Activated CD4-positive, alpha-beta T cell treated with anti-CD3 and anti-CD28 coated beads for 4 hours (primary cell): ENCODE results near the gene GNAO1.

ENCODE experiments used
- DNase-seq, 2 donors: peaks; one replicate each; pipeline ENCODE4 v3.0.0-alpha.2; 2020

The GNAO1 gene

DNA sequence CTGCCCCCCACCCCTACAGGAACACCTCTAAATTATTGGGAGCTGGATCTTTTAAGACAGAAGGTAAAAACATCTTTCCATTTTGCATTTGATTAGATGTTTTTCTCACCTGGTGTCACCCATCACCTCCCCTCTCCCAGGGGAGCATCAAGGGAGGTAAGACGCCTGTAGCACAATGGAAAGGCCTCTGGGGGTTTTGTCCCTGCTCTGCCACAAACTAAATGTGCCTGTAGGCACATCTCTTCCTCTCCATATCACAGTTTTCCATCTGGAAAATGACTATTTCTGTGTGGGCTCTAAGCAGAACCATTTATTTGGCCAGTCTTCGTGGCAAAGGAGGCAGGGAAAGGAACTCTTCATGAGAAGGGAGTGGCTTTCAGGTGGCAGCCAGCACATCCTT, 76.6 kb downstream of the GNAO1 start:
- DNase-seq, result no peak

- no peak for DNase-seq
Measured at GRCh38 chr16:56268799-56269198, 77.5 kb downstream of the GNAO1 start.

- no peak for DNase-seq
Measured at GRCh38 chr16:56269281-56269680, 78.0 kb downstream of the GNAO1 start.

GRCh38 chr16:56269811-56270684, 78.8 kb downstream of the GNAO1 start:
- no peak for DNase-seq

DNA sequence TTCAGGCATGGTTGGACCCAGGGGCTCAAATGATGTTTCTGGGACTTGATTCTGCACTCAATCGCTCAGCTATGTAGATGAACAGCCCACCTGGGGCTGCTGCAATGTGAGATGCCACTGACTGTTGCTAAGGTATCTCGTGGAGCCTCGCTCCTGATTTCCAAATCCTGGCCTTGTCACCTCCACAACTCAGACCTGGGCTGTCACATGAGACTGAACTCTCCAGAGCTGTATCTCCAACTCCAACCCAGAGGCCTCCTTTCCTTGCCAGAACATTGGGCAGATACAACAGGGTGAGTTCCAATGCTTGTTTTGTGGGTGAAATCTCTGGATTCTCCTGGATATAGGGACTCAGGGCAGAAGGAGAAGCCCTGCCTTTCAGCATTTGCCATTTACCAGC, 79.5 kb downstream of the GNAO1 start:
- no peak for DNase-seq

DNA sequence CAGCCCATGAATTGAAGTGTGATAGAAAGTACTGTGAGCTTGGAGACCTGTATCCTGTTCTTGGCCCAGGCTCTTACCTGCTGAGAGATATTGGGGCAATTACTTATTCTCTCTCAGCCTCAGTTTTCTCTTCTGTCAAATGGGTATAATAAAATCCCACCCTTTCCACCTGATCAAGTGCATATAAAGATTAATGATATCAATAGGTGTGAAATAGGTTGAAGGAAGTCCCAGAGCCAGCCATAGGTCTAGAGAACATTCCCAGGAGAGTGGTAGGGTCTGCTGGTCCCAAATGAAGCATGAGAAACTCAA, 81.2 kb downstream of the GNAO1 start:
- no peak for DNase-seq

GRCh38 chr16:56273615-56274014, 82.3 kb downstream of the GNAO1 start:
- DNase-seq, result no peak

DNA sequence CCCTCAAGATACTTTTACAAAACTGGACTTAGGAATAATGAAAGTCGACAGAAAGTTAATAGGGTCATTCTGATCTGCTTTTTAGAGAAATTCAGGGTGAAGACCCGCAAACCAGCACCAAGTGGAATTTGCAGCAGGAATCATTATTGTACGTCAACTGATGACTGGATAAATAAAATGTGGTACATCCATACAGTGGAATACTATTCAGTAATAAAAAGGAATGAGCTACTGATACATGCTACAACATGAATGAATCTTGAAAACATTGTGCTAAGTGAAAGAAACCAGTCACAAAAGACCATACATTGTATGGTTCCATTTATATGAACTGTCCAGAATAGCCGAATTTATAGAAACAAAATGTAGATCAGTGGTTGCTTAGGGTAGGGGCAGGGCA, 83.1 kb downstream of the GNAO1 start:
- DNase-seq, result no peak

GRCh38 chr16:56275076-56275475, 83.8 kb downstream of the GNAO1 start:
- DNase-seq, result no peak

GRCh38 chr16:56275801-56276200, 84.5 kb downstream of the GNAO1 start:
- DNase-seq, result no peak

- DNase-seq, result no peak
Measured at GRCh38 chr16:56277075-56277474, 85.8 kb downstream of the GNAO1 start.

DNA sequence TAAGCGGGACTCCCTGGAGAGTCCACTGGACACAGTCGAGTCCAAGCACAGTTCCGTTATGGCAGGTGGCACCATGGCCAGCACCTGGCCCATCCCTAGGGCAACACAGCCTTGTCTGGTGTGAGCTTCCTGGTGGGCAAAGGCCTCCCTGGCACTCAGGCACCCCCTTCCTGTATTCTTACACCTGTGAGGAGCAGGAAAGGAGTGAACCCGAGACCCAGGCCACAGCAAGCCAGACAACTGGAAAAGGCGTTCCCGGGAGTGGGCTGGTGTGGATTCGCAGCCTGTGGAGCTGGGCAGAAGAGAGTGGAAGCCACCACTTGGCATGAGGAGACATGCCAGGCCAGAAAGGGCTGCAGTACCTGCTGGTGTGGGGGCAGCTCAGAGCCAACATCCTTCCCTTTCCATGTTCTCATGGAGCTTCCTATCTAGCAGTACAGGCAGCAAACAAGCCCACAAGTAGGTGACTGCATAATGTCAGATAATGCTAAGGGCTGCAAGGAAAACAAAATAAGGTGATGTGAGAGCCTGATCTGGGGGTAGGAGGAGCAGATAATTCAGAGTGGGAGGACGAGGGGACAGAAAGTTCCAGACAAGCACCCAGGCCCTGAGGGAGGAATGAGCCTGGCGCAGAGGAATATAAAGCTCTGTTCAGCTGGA, 87.0 kb downstream of the GNAO1 start:
- DNase-seq, result no peak

- peak; percentile 52 to 59 for DNase-seq
Measured at GRCh38 chr16:56279132-56279531, 87.8 kb downstream of the GNAO1 start.

- no peak for DNase-seq
Measured at GRCh38 chr16:56279914-56280313, 88.6 kb downstream of the GNAO1 start.

GRCh38 chr16:56281249-56281805, 90.0 kb downstream of the GNAO1 start:
- no peak for DNase-seq

GRCh38 chr16:56282451-56282850, 91.2 kb downstream of the GNAO1 start:
- no peak for DNase-seq

DNA sequence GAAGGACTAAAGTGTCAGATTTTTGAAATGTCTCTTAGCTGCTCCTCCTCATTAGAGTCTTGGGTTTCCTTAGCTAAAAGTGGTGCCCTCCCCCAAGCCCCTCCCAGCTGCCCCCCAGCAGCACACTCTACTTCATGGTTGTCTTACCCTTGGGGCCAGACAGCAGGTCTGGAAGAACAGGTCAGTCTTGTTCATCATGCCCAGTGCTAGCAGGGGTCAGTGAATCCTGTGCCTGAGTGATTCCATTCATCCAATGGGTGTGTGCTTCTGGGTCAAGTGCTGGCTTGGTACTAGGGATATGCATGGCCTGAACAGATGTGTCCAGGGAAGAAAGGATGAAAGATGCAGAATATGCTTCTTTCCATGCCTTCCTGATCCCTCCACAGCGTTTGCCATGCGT, 93.2 kb downstream of the GNAO1 start:
- no peak for DNase-seq

- no peak for DNase-seq
Measured at GRCh38 chr16:56286809-56287208, 95.5 kb downstream of the GNAO1 start.

GRCh38 chr16:56288019-56288418, 96.7 kb downstream of the GNAO1 start:
- DNase-seq, result no peak

DNA sequence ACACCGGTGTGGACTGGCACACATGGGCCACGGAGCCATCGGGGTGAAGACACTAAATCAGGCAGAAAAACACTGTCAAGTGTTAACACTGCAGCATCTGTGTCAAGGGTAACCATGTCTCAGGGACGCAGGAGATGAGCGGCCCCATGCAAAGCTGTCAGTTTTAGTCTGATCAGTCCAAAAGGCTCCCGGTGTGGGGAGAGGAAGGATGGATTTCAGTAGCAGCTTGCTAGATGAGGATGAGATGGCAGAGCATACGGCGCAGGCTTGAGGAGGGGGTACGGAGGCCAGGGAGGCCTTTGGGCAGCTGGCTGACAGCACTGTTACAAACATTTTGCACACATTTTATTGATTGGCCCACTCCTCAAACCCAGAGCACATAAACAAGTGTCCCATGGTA, 98.1 kb downstream of the GNAO1 start:
- no peak for DNase-seq

- no peak for DNase-seq
Measured at GRCh38 chr16:56289862-56290261, 98.6 kb downstream of the GNAO1 start.

- DNase-seq, result no peak
Measured at GRCh38 chr16:56294014-56294413, 102.7 kb downstream of the GNAO1 start.

GRCh38 chr16:56294579-56294978, 103.3 kb downstream of the GNAO1 start:
- DNase-seq, result no peak

DNA sequence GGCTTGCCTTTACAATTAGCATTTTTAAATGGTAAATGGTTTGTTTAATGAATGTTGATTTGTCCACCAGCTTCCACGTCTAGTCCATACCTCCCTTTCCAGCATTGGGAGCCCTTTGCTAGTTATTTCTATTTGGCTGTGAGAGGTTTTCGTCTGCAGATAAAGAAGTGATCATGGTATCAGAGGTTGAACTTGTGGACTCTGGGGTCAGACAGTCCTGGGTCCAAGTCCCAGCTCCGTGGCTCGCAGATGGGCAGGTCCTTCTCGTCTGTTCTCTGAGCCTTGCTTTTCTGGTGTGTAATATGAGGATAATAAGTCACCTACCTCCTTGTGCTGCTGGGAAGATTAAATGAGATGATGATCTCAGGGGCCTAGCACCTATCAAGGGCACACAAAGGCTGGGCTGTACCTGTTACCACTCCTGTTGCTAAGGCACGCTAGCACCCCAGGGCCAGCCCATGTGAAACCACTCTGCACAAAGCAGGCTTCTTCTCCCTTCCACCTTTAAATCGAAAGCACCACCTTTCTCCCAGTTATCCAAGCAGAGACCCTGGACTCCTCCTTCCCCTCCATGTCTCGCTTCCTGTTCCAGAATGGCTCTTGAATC, 103.9 kb downstream of the GNAO1 start:
- no peak for DNase-seq
